Measurements from ENCODE around the gene DIABLO.
"Not testable (repeated sequence)": the region's sequence is repeated elsewhere in the genome, so short reads cannot be mapped to it uniquely, and the experiment has no call there.

DNA sequence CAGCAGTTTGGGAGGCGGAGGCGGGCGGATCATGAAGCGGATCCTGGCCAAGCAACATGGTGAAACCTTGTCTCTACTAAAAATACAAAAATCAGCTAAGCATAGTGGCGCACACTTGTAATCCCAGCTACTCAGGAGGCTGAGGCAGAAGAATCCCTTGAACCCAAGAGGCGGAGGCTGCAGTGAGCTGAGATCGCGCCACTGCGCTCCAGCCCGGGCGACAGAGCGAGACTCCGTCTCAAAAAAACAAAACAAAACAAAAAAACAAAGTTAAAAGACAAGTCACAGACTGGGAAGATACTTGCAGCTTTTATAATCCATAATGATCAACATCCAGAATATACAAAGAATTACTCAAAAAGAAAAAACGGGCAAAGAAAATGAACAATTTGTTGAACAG is 34.9 kb upstream of the DIABLO start:
- TF ChIP-seq, protein P1, sequence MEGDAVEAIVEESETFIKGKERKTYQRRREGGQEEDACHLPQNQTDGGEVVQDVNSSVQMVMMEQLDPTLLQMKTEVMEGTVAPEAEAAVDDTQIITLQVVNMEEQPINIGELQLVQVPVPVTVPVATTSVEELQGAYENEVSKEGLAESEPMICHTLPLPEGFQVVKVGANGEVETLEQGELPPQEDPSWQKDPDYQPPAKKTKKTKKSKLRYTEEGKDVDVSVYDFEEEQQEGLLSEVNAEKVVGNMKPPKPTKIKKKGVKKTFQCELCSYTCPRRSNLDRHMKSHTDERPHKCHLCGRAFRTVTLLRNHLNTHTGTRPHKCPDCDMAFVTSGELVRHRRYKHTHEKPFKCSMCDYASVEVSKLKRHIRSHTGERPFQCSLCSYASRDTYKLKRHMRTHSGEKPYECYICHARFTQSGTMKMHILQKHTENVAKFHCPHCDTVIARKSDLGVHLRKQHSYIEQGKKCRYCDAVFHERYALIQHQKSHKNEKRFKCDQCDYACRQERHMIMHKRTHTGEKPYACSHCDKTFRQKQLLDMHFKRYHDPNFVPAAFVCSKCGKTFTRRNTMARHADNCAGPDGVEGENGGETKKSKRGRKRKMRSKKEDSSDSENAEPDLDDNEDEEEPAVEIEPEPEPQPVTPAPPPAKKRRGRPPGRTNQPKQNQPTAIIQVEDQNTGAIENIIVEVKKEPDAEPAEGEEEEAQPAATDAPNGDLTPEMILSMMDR (IDR thresholded peaks at IDR 0.05 in 2 of 3, conservative IDR thresholded peaks at IDR 0.05 in 1 of 3; ENCODE audit: borderline replicate concordance in 1 of 3, insufficient read depth in 1 of 3, low read depth in 2 of 3, low read length in 2 of 3): not testable (repeated sequence)
- not testable (repeated sequence) for TF ChIP-seq SP1 (IDR thresholded peaks at IDR 0.05; ENCODE audit: low read depth); RAD21 (IDR thresholded peaks at IDR 0.05; ENCODE audit: low read depth); SIN3A (IDR thresholded peaks at IDR 0.05; ENCODE audit: low read depth); POLR2A (IDR thresholded peaks at IDR 0.05; ENCODE audit: borderline replicate concordance, extremely low read depth, insufficient read depth, insufficient read length); ZFX (IDR thresholded peaks at IDR 0.05); ELF1 (IDR thresholded peaks at IDR 0.05; ENCODE audit: borderline replicate concordance, low read depth)
- TF ChIP-seq, protein P2, sequence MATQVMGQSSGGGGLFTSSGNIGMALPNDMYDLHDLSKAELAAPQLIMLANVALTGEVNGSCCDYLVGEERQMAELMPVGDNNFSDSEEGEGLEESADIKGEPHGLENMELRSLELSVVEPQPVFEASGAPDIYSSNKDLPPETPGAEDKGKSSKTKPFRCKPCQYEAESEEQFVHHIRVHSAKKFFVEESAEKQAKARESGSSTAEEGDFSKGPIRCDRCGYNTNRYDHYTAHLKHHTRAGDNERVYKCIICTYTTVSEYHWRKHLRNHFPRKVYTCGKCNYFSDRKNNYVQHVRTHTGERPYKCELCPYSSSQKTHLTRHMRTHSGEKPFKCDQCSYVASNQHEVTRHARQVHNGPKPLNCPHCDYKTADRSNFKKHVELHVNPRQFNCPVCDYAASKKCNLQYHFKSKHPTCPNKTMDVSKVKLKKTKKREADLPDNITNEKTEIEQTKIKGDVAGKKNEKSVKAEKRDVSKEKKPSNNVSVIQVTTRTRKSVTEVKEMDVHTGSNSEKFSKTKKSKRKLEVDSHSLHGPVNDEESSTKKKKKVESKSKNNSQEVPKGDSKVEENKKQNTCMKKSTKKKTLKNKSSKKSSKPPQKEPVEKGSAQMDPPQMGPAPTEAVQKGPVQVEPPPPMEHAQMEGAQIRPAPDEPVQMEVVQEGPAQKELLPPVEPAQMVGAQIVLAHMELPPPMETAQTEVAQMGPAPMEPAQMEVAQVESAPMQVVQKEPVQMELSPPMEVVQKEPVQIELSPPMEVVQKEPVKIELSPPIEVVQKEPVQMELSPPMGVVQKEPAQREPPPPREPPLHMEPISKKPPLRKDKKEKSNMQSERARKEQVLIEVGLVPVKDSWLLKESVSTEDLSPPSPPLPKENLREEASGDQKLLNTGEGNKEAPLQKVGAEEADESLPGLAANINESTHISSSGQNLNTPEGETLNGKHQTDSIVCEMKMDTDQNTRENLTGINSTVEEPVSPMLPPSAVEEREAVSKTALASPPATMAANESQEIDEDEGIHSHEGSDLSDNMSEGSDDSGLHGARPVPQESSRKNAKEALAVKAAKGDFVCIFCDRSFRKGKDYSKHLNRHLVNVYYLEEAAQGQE (IDR thresholded peaks at IDR 0.05; ENCODE audit: low read depth): not testable (repeated sequence)

Measured in HCT116 (cell line).